Breast epithelium (tissue), 3 donors: ENCODE measurements around the gene TEX2.

ENCODE experiments used
- CTCF ChIP-seq, 3 donors: fragments of 450-650 bp; IDR thresholded peaks; one replicate each; pipeline ENCODE4 v1.5.1; 2016 to 2017; ENCODE audit warnings: antibody characterized with exemption in 3 of 3, mild to moderate bottlenecking in 3 of 3, moderate library complexity in 3 of 3
- POLR2AphosphoS5 ChIP-seq, 3 donors: sonication (generic); formaldehyde crosslinking; IDR thresholded peaks; one replicate each; pipeline ENCODE4 v1.6.1; 2017; ENCODE audit warnings: antibody characterized with exemption in 3 of 3

DNA sequence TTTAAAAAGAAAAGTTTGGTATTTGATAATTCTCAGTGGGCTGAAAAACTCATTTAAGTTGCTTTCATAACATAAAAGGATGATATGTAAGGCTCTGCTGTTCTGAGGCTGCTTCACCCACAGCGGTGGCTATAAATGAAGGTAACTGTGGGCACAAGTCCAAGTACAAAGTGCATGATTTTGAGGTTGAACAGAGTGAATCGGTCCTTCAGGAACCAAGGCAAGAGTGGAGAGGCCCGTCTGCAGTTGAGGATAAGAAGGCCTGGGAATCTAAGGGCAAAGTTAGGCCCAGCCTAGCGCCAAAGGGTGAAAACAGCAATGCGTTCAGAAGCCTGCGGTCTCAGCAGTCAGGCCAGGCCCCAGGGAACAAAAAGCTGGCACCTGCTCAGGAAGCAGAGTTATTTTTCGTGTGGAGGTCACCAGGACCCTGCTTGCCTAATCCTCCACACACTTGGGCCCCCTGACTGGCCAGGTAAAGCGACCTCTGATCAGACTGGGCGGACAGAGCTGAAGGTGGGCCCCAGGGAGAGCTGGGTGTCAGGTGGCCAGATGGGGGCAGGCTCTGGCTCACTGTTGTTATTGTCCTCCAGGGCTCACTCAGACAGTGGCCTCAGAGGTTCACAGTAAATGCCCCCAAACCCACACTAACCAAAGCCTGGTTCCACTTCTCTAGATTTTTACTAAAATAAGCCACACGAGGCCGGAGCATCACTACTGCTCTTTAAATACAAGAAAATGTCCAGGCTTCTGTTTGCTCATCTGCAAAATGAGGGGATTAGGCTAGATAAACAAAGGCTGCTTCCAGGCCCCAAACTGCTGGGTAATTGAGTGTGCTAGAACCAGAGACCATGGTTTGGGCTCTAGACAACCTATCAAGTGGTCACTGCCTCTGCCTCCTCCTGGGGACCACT lies 46.5 kb downstream of the TEX2 start:
- TF ChIP-seq CTCF (IDR thresholded peaks at IDR 0.05) (no peak), POLR2AphosphoS5 (IDR thresholded peaks at IDR 0.05) (no peak)
